GM20000 (cell line): Measurements from ENCODE around the gene HDLBP.
A peak's percentile ranks its signal among the peaks of the same experiment; 100 is the strongest.

Source experiments
- DNase-seq: peaks from one replicate; pipeline ENCODE4 v3.0.0; 2012; ENCODE audit warnings: low spot score
- TF ChIP-seq, protein P1 (sequence below): IDR thresholded peaks from 2 replicates; pipeline ENCODE4 v1.5.1; 2012; ENCODE audit warnings: mild to moderate bottlenecking, control low read depth; ENCODE audit errors: extremely low read depth, missing control alignments

HDLBP gene, protein sequence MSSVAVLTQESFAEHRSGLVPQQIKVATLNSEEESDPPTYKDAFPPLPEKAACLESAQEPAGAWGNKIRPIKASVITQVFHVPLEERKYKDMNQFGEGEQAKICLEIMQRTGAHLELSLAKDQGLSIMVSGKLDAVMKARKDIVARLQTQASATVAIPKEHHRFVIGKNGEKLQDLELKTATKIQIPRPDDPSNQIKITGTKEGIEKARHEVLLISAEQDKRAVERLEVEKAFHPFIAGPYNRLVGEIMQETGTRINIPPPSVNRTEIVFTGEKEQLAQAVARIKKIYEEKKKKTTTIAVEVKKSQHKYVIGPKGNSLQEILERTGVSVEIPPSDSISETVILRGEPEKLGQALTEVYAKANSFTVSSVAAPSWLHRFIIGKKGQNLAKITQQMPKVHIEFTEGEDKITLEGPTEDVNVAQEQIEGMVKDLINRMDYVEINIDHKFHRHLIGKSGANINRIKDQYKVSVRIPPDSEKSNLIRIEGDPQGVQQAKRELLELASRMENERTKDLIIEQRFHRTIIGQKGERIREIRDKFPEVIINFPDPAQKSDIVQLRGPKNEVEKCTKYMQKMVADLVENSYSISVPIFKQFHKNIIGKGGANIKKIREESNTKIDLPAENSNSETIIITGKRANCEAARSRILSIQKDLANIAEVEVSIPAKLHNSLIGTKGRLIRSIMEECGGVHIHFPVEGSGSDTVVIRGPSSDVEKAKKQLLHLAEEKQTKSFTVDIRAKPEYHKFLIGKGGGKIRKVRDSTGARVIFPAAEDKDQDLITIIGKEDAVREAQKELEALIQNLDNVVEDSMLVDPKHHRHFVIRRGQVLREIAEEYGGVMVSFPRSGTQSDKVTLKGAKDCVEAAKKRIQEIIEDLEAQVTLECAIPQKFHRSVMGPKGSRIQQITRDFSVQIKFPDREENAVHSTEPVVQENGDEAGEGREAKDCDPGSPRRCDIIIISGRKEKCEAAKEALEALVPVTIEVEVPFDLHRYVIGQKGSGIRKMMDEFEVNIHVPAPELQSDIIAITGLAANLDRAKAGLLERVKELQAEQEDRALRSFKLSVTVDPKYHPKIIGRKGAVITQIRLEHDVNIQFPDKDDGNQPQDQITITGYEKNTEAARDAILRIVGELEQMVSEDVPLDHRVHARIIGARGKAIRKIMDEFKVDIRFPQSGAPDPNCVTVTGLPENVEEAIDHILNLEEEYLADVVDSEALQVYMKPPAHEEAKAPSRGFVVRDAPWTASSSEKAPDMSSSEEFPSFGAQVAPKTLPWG (N-terminal part only)

DNA sequence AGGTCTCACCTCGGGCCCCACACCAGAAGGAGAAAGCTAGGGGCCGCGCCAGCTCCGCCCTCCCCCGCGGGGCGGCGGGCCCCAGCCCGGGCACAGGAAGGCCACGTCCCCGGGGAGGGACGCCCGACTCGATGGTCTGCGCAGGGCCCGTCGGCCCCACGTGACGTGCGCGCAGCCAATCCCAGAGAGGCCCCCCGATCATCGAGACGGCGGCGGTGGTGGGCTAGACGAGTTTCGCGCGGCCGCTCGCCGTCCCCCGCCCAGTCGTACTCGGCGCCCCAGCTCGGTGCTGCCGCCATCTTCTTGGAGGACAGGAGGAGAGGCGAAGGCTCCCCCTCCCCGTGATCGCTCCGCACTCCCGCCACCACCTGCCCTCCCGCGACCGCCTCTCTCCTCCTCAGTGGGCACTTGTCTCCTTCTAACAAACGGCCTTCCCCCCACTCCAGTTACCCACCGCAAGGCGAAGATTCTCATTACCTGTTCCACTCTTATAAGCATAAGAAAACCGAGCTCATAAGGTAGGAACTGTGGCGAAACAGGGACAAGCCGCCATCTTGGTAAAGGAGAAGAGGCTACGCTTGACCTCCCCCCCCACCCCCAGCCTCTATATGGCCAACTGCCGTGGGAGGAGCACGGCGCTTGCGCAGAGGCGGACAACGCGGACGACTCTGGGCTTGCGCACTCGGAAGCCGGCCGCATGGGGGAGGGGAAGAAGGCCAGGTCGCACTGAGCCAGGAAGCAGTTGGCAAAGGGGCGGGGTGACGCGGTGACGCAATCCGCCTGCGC, at the start of gene HDLBP:
HDLBP (minus strand) TSS at position 580 of the 786 bp plus-strand sequence. CDS start 48,803 bp downstream, outside the sequence.
- DNase-seq, result peak; percentile 99
- TF ChIP-seq, protein P1, sequence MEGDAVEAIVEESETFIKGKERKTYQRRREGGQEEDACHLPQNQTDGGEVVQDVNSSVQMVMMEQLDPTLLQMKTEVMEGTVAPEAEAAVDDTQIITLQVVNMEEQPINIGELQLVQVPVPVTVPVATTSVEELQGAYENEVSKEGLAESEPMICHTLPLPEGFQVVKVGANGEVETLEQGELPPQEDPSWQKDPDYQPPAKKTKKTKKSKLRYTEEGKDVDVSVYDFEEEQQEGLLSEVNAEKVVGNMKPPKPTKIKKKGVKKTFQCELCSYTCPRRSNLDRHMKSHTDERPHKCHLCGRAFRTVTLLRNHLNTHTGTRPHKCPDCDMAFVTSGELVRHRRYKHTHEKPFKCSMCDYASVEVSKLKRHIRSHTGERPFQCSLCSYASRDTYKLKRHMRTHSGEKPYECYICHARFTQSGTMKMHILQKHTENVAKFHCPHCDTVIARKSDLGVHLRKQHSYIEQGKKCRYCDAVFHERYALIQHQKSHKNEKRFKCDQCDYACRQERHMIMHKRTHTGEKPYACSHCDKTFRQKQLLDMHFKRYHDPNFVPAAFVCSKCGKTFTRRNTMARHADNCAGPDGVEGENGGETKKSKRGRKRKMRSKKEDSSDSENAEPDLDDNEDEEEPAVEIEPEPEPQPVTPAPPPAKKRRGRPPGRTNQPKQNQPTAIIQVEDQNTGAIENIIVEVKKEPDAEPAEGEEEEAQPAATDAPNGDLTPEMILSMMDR, result peak; percentile 57

DNA sequence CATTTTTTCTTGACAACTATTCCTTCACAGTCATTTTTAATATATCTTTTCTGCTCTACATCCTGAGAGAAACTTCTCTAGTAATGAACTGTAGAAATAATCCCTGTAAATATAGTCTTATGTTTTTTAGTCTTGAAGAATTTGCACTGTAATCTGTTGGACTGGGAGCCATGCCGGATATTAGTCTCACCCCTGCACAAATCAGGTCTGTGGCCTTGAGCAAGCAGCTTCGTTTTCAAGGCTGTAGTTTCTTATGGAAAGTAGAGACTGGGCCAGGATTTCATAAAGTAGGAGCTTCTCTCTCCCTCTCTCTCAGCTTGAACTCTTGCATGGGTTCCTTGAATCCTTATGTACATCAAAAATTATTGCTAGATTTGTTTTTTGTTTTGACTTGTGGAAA, 49.3 kb upstream of the HDLBP start:
- no peak for DNase-seq
- TF ChIP-seq, protein P1, result no peak

DNA sequence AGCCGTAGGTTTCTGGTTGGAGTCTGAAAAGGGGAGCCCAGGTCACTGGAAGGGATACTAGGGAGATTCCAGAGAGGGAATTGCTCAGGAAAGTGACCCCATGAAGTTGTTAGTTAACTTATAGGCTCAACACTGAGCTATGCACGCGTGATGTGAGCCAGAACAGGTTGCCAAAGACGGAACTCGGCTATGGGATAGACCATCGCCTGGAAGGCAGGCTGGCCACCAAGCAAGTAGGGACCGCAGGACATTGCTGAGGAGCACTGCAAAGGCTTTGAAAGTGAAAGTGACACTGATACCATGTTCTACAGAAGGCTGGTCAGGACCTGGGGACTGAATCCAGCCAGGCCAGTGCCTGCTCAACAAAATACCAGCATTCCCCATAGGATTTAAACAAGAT, 48.0 kb upstream of the HDLBP start:
- TF ChIP-seq, protein P1, result no peak
- peak; percentile 39 for DNase-seq

DNA sequence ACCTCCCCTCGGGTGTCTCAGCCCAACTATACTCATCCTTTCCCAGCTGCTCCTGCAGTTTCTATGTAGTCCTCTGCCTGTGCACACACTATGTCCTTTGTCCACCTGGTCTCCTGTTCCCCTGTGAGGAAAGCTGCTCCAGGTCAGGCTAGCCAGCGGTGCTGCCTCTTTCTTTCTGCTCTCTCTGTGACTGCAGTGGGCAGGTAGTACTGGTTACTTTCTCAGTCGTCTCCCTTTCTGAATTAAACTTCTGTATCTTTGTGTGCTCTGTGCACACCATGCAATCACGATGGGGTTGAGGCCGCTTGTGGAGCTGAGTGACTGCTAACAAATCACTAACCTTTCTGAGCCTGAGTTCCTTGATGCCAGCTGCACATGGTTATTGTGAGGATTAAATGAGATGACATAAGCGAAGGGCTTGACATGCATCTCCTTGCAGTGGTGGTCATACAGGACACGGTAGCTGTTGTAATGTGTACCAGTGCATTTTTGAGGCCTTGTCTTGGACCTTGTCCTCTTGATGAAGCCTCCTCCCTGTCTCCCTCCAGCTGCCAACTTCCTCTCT, 44.1 kb upstream of the HDLBP start:
- DNase-seq, result no peak
- TF ChIP-seq, protein P1, result no peak

DNA sequence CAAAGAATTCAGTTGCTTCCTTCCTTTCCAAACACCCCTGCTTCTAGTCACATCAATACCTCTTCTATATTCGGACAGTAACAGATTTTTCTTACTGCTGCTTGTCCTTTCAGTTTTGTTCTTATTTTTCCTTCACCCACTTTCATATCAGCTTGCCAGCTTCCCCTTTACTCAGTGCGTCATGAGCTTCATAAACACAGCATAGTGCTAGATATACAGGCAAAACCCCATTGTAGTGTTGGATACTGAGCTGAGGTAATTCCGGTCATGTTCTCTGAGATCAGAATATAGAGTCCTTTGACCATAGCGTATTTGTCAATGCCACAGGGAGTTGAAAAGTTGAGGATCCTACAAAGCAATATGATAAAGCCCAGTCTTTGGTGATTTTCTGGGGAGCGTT, 43.0 kb upstream of the HDLBP start:
- TF ChIP-seq, protein P1, result no peak
- DNase-seq, result peak; percentile 56

DNA sequence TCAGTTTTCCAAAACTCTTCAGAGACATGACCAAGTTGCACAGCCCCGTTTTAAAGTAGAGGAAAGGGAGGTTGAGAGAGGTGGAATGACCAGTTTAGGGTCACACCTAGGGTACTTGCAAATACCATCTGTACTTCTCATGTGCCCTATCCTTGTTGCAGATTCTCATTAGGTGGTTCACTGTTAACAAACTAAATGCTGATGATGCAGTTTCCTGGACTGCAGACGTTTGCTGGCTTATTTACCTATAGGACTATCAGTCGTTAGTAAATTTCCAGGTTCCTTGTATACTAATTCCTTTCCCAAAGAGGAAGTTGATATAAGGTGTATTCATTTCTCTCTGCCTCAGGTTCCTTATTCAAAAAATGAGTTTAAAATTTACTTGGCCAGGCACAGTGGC, 42.1 kb upstream of the HDLBP start:
- DNase-seq, result no peak
- TF ChIP-seq, protein P1, result no peak
